Hippocampal formation (tissue), 2 donors: ENCODE measurements around the gene RPL28.

Experiments used
- DNase-seq, 2 donors: peaks; one replicate each; lab custom pipeline; 2025; lab: John Stamatoyannopoulos, UW

RPL28 gene

GRCh38 chr19:55451163-55451964 is 65.6 kb downstream of the RPL28 start:
- DNase-seq = no peak

GRCh38 chr19:55451965-55452748 is 66.4 kb downstream of the RPL28 start:
- peak in 1 of 2 donors; percentile 26 for DNase-seq
